ENCODE data around the gene FBXL7.

GRCh38 chr5:15570491-15570890 is 70.5 kb downstream of the FBXL7 start:
- TF ChIP-seq POLR2A (IDR thresholded peaks at IDR 0.05) (no peak), CTCF (IDR thresholded peaks at IDR 0.05) (no peak)

All from lower leg skin (tissue), 3 donors.